ENCODE results near the gene RABGEF1.
A peak's percentile ranks its signal among the peaks of the same experiment; 100 is the strongest.
"Not testable (repeated sequence)": the region's sequence is repeated elsewhere in the genome, so short reads cannot be mapped to it uniquely, and the experiment has no call there.

Gene RABGEF1

DNA sequence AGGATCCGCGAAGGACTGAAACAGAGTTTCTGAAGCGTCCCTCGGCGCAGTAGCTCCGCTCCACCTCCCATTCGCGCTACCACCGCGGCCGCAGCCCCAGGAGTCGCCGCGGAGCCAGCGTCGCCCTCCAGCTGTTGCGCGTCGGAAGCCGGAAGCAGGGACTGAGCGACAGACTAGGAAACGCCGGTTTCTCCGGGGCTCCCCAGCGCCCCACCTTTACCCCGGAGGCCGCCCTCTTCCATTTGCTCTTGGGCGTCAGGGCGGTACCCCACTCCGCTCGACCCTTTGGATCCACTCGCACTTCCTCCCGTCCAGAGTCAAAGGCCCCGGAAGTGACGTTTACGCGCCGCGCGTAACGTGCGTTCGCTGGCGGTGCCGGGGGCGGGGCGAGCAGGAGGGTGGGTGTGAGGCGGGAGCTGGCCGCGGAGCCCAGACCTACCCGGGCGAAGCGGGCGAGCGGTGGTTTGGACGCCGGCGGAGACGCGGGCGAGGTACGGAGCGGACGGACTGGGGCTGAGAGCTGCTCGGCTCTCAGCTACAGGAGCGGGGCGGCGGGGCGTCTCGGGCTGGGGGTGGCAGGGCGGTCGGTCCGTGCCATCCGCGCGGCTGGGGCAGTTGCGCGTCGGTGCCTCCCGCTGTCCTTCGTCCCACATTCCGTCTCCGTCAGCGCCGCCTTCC is at the start of gene RABGEF1:
RABGEF1 (plus strand) TSS at position 432 of the 678 bp plus-strand sequence. CDS start 31,167 bp downstream, outside the sequence.
- H3K4me3 Mint-ChIP-seq: peak within 1 kb of the TSS; percentile 98
- H3K27me3 Mint-ChIP-seq: no peaks in the 10 kb centered on the region
- H3K36me3 Mint-ChIP-seq: peaks cover 30% of the 10 kb centered on the region
- peaks cover 61% of the 10 kb centered on the region for H3K4me1 Mint-ChIP-seq
- H3K27ac Mint-ChIP-seq: peak within 1 kb of the TSS; percentile 98
- peaks cover 8% of the 10 kb centered on the region for H3K9me3 Mint-ChIP-seq
- peak; percentile 94 for ATAC-seq

DNA sequence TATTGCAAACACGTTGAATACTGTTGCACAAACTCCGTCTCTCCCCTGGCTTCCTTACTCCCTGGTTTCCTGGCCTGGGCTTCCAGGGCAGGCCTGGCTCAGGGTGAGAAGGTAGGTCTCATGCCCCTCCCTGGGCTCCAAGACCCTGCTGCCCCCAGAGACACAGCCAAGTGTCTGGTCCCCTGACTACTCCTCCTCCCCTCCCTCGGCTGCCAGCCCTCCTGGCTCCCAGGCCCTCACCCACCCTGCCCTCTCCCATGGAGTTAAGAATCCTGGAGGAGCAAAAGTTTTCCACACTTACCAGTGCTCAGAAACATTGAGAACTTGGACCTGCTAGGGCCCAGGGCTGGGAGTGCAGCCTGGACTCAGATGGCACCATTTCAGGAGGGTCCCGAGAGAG is 47.2 kb upstream of the RABGEF1 start:
- Mint-ChIP-seq H3K4me1 (no peaks in the 10 kb centered on the region), H3K4me3 (no peak overlapping the region), H3K9me3 (no peaks in the 10 kb centered on the region), H3K27ac (no peak overlapping the region), H3K27me3 (no peaks in the 10 kb centered on the region), H3K36me3 (peaks cover 28% of the 10 kb centered on the region)
- no peak for ATAC-seq

- H3K27ac Mint-ChIP-seq: no peak overlapping the region
- H3K4me3 Mint-ChIP-seq: no peak overlapping the region
- no peaks in the 10 kb centered on the region for H3K9me3 Mint-ChIP-seq
- peaks cover 23% of the 10 kb centered on the region for H3K36me3 Mint-ChIP-seq
- no peaks in the 10 kb centered on the region for H3K4me1 Mint-ChIP-seq
- ATAC-seq: no peak
- H3K27me3 Mint-ChIP-seq: no peaks in the 10 kb centered on the region
These were observed 46.2 kb upstream of the RABGEF1 start for GRCh38 chr7:66694286-66694685.

GRCh38 chr7:66695417-66695816 is 45.1 kb upstream of the RABGEF1 start:
- not testable (repeated sequence) for H3K27ac Mint-ChIP-seq, H3K4me1 Mint-ChIP-seq, ATAC-seq, H3K4me3 Mint-ChIP-seq, H3K27me3 Mint-ChIP-seq, H3K9me3 Mint-ChIP-seq
- H3K36me3 Mint-ChIP-seq: peaks cover 23% of the 10 kb centered on the region

DNA sequence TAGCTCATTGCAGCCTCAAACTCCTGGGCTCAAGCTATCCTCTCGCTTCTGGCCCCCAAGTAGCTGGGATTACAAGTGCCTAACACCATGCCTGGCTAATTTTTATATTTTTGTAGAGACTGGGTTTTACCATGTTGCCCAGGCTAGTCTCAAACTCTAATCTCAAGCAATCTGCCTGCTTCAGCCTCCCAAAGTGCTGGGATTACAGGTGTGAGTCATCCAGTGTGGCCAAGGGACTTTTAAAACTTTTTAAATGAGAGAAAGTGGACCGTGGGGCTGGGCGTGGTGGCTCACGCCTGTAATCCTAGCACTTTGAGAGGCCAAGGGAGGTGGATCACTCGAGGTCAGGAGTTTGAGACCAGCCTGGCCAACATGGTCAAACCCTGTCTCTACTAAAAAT is 44.4 kb upstream of the RABGEF1 start:
- H3K27me3 Mint-ChIP-seq, H3K4me1 Mint-ChIP-seq: not testable (repeated sequence)

DNA sequence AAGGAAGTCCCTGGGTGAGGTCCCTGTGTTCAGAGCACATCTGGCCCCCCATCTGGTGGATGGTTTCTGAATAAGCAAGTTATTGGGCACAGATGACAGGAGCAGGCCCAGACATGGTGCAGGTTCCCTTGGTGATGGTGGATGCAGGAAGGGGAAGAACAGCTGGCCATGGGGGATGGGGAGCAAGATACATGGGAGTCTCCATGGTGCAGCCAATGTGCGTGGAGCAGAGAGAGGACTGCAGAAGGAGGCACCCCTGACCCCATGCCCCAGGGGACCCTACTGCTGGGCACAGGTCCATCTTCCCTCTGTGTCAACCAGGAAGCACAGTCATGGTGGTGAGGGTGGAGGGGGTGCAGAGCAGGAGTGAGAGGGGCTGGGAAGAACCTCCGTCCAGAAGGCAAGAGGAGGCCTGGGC is 43.8 kb upstream of the RABGEF1 start:
- no peak overlapping the region for H3K27ac Mint-ChIP-seq

More for the DNA sequence above, 44.4 kb upstream of the RABGEF1 start:
- H3K36me3 Mint-ChIP-seq: peaks cover 23% of the 10 kb centered on the region
- not testable (repeated sequence) for H3K27ac Mint-ChIP-seq, ATAC-seq, H3K4me3 Mint-ChIP-seq, H3K9me3 Mint-ChIP-seq

DNA sequence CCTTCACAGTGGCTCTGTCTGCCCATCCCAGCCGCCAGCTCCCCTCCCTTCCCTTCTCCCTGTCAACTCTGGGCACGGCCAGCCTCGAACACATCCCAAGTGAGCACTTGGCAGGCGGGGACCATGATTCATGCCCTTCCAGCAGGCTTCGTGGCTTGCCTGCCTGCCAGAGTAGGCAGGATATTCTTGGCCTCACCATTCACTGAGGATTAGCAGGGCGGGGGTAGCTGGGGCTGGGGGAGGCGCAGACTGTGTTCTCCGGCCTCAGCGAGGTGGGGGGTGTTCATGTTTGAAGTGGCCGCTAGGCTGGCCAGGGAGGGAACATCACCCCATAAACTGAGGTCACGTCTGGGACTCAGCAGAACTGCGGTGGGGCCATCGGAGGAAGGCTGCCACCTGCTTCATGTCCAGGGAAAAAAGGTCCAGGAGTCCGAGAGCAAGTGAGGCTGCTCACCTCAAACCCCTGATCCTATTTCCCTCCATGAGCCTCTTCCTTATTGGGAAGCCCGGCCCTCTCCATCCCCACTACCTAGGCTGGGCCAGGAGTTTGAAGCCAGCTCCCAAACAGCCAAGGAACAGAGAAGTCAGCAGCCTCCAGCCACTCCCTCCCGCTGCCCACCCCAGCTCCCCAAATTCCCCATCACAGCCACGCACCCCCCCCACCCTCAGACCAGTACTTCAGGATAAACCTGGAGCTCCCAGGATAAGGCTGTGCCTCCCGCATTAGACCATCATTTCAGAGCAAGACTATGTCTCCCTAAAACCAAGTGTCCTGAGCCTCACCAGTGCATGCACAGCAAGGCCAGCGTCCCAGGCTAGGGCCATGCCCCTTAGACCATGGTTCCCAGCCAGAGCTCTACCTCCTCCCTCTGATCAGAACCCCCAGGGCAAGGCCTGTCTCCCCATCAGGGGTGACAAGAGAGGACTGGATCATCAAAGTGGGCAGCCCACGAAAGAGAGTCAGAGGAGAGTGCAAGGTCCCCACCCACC is 42.8 kb upstream of the RABGEF1 start:
- no peak overlapping the region for H3K4me3 Mint-ChIP-seq
- no peaks in the 10 kb centered on the region for H3K9me3 Mint-ChIP-seq
- H3K4me1 Mint-ChIP-seq: no peaks in the 10 kb centered on the region
- no peak for ATAC-seq
- no peak overlapping the region for H3K27ac Mint-ChIP-seq
- peaks cover 21% of the 10 kb centered on the region for H3K36me3 Mint-ChIP-seq
- H3K27me3 Mint-ChIP-seq: no peaks in the 10 kb centered on the region

More for the DNA sequence above, 43.8 kb upstream of the RABGEF1 start:
- H3K27me3 Mint-ChIP-seq: no peaks in the 10 kb centered on the region
- H3K36me3 Mint-ChIP-seq: peaks cover 23% of the 10 kb centered on the region
- no peak for ATAC-seq
- H3K9me3 Mint-ChIP-seq: no peaks in the 10 kb centered on the region
- H3K4me1 Mint-ChIP-seq: no peaks in the 10 kb centered on the region
- H3K4me3 Mint-ChIP-seq: no peak overlapping the region

- peaks cover 16% of the 10 kb centered on the region for H3K36me3 Mint-ChIP-seq
- no peaks in the 10 kb centered on the region for H3K9me3 Mint-ChIP-seq
- no peaks in the 10 kb centered on the region for H3K27me3 Mint-ChIP-seq
- H3K27ac Mint-ChIP-seq: no peak overlapping the region
- no peaks in the 10 kb centered on the region for H3K4me1 Mint-ChIP-seq
- no peak overlapping the region for H3K4me3 Mint-ChIP-seq
- no peak for ATAC-seq
These were observed 41.8 kb upstream of the RABGEF1 start for GRCh38 chr7:66698652-66699205.

- Mint-ChIP-seq H3K4me1 (peaks cover 1% of the 10 kb centered on the region), H3K4me3 (no peak overlapping the region), H3K27ac (no peak overlapping the region), H3K9me3 (no peaks in the 10 kb centered on the region), H3K36me3 (peaks cover 8% of the 10 kb centered on the region), H3K27me3 (no peaks in the 10 kb centered on the region)
- ATAC-seq: no peak
These were observed 40.5 kb upstream of the RABGEF1 start for GRCh38 chr7:66699998-66700397.

GRCh38 chr7:66700633-66701131 is 39.9 kb upstream of the RABGEF1 start:
- no peak overlapping the region for H3K27ac Mint-ChIP-seq
- ATAC-seq: peak; percentile 18

DNA sequence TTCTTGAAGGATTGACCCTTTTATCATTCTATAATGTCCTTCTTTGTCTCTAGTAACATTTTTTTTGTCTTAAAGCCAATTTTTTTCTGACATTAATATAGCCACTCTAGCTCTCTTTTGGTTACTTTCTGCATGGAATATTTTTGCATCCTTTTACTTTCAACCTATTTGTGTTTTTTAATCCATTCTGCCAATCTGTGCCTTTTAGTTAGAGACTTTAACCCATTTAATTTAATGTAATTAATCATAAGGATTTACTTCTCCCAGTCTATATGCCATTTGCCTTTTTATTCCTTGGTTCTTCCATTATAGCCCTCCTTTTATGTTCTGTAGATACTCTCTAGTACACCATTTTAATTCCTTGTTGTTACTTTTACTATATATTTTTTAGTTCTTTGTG is 32.7 kb upstream of the RABGEF1 start:
- ATAC-seq: no peak
- Mint-ChIP-seq H3K9me3 (peaks cover 5% of the 10 kb centered on the region), H3K27me3 (no peaks in the 10 kb centered on the region), H3K4me3 (no peak overlapping the region), H3K4me1 (peaks cover 6% of the 10 kb centered on the region), H3K36me3 (peaks cover 52% of the 10 kb centered on the region), H3K27ac (no peak overlapping the region)

More at GRCh38 chr7:66700633-66701131, 39.9 kb upstream of the RABGEF1 start:
- H3K36me3 Mint-ChIP-seq: peaks cover 7% of the 10 kb centered on the region
- H3K9me3 Mint-ChIP-seq: no peaks in the 10 kb centered on the region
- H3K4me3 Mint-ChIP-seq: no peak overlapping the region
- H3K27me3 Mint-ChIP-seq: no peaks in the 10 kb centered on the region
- peaks cover 6% of the 10 kb centered on the region for H3K4me1 Mint-ChIP-seq

DNA sequence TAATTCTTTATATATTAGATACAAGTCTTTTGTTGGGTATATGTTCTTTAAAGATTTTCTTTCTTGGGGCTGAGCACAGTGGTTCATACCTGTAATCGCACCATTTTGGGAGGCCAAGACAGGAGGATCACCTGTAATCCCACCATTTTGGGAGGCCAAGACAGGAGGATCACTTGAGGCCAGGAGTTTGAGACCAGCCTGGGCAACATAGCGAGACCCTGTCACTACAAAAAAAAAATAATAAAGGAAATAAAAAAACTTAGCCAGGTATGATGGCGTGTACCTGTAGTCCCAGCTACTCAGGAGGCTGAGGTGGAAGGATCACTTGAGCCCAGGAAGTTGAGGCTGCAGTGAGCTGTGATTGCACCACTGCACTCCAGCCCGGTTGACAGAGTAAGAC is 29.8 kb upstream of the RABGEF1 start:
- H3K4me3 Mint-ChIP-seq, H3K27me3 Mint-ChIP-seq, H3K27ac Mint-ChIP-seq, ATAC-seq: not testable (repeated sequence)
- Mint-ChIP-seq H3K4me1 (peaks cover 10% of the 10 kb centered on the region), H3K36me3 (peaks cover 75% of the 10 kb centered on the region), H3K9me3 (peaks cover 17% of the 10 kb centered on the region)

DNA sequence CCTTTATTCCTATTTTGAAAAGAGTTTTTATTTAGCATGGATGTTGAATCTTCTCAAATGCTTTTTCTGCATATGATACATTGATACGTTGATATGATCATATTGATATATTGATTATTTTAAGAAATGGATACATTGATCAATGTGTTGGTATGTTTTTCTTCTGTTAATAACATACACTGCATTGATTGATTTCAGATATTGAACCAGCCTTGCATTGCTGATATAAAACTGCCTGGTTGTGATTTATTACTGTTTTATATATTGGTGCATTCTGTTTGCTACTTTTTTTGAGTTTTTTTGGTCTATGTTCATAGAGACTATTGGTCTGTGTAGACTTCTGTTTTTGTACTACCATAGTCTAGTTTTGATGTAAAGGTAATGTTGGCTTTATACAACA is 26.8 kb upstream of the RABGEF1 start:
- H3K4me3 Mint-ChIP-seq: no peak overlapping the region
- H3K27me3 Mint-ChIP-seq: no peaks in the 10 kb centered on the region
- peaks cover 13% of the 10 kb centered on the region for H3K9me3 Mint-ChIP-seq
- H3K36me3 Mint-ChIP-seq: peaks cover 64% of the 10 kb centered on the region
- no peak for ATAC-seq
- H3K4me1 Mint-ChIP-seq: peaks cover 10% of the 10 kb centered on the region
- H3K27ac Mint-ChIP-seq: no peak overlapping the region

DNA sequence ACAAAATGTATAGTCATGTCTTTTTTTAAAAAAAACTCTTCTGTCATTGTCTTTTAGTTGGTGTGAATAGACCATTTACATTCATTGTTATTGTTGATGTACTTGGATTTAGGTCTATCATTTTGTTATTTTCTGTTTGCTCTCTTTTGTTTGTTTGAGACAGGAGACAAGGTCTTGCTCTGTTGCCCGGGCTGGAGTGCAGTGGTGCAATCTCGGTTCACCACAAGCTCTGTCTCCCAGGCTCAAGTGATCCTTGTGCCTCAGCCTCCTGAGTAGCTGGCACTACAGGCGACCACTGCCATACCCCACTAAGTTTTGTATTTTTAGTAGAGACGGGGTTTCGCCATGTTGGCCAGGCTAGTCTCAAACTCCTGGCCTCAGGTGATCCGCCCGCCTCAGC is 23.9 kb upstream of the RABGEF1 start:
- peaks cover 21% of the 10 kb centered on the region for H3K4me1 Mint-ChIP-seq
- H3K27me3 Mint-ChIP-seq, ATAC-seq, H3K4me3 Mint-ChIP-seq, H3K27ac Mint-ChIP-seq: not testable (repeated sequence)
- peaks cover 49% of the 10 kb centered on the region for H3K36me3 Mint-ChIP-seq
- peaks cover 15% of the 10 kb centered on the region for H3K9me3 Mint-ChIP-seq

DNA sequence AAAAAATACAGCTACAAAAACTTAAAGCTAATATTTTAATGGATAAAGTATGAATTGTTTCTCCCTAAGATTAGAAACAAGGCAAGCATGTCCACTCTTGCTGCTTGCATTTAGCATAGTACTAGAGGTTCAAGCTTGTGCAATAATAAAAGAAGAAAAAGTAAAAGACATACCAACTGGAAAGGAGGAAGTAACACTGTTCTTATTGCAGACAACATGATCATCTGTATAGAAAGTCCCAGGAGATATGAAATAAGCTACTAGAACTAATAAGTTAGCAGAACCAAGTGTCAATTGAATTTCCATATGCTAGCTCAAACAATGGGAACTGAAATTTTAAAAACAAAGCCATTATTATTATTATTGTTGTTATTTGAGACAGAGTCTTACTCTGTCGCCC is 20.0 kb upstream of the RABGEF1 start:
- H3K36me3 Mint-ChIP-seq: peaks cover 37% of the 10 kb centered on the region
- peaks cover 14% of the 10 kb centered on the region for H3K9me3 Mint-ChIP-seq
- H3K4me3 Mint-ChIP-seq: no peak overlapping the region
- H3K27ac Mint-ChIP-seq: no peak overlapping the region
- H3K27me3 Mint-ChIP-seq: no peaks in the 10 kb centered on the region
- H3K4me1 Mint-ChIP-seq: peaks cover 11% of the 10 kb centered on the region
- ATAC-seq: no peak

All from stimulated activated memory B cell treated with anti-CD40 and anti-IgM and Interleukin-4, amounts not matched to agents 10 μg/mL and 1 μg/mL and 100 μg/mL, for 72 hours (primary cell).